ENCODE data around the gene GJA5. TPM values are rescaled to one million over a fixed set of nuclear protein-coding genes. Genes with fewer than 3 reads are reported as not detected.

GJA5 gene
- total RNA-seq, 2 experiments from 2014 or later: not detected

DNA sequence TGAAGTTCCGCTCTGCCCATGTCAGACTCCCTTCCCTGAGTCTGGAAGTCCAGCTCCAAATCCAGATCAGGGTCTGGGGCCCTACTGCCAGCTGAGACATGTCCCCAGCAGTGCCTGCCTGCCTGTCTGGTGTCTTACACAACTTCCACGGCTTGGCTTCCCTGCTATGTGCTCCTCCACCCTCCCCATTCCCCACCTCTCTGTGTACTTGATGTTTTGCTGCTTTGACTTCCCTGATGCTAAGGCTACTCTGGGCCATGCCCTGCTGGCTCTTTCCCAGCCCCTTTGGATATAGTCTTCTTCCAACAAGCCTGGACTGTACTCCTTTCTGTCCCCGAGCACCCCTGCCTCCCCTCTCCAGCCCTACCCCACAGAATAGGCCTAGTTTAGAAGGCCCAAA lies 7.3 kb downstream of the GJA5 start:
- no peaks in the 10 kb centered on the region for H3K4me1 Mint-ChIP-seq
- peaks cover 13% of the 10 kb centered on the region for H3K27me3 Mint-ChIP-seq
- CTCF ChIA-PET: no interaction called here
- ATAC-seq: no peak
- DNase-seq: no peak
- no peak overlapping the region for H3K4me3 Mint-ChIP-seq
- H3K36me3 Mint-ChIP-seq: no peaks in the 10 kb centered on the region
- no peaks in the 10 kb centered on the region for H3K9me3 Mint-ChIP-seq (ENCODE audit: low read depth)
- no peak overlapping the region for H3K27ac Mint-ChIP-seq

DNA sequence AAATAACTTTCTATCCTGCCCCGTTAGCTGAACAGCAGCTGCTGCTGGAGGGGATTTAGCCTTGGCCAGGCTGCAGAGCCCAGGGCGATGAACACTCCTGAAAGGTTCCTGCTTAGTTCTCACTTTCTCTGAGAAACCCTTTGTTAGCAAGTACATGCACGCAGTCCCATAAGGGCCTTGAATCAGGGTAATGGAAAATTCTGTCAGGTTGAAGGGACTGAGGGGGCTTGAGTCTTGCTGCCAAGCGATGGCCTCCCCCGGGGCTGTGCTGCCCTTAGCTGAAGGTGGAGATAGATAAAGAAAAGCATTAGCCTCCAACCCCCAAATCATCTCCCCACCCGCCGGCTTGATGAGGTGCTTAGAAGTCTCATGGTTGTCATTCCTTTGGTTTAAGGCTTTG lies 7.9 kb downstream of the GJA5 start:
- Mint-ChIP-seq H3K27me3 (peaks cover 13% of the 10 kb centered on the region), H3K27ac (no peak overlapping the region), H3K4me3 (no peak overlapping the region), H3K36me3 (no peaks in the 10 kb centered on the region), H3K4me1 (no peaks in the 10 kb centered on the region), H3K9me3 (ENCODE audit: low read depth) (no peaks in the 10 kb centered on the region)
- ATAC-seq (no peak), DNase-seq (no peak)
- CTCF ChIA-PET: no interaction called here

DNA sequence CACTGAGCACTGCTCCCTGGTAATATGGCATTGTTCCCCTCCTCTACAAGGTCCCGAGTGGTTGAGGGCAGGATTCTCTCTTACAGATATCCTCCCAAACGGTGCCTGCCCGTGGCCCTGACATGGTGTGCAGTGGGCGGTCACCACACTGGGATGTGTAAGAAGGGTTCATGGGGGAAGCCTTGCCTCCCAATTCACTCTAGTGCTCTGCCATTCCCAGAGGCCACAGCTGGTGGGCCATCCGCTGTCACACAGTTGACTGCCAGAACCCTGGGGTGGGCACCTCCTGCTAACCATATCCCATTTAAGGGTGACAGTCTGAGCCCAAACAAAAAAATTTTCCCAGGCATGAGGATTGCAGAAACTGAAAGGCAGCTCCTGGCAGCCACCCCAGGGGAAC lies 9.1 kb downstream of the GJA5 start:
- CTCF ChIA-PET: no interaction called here

DNA sequence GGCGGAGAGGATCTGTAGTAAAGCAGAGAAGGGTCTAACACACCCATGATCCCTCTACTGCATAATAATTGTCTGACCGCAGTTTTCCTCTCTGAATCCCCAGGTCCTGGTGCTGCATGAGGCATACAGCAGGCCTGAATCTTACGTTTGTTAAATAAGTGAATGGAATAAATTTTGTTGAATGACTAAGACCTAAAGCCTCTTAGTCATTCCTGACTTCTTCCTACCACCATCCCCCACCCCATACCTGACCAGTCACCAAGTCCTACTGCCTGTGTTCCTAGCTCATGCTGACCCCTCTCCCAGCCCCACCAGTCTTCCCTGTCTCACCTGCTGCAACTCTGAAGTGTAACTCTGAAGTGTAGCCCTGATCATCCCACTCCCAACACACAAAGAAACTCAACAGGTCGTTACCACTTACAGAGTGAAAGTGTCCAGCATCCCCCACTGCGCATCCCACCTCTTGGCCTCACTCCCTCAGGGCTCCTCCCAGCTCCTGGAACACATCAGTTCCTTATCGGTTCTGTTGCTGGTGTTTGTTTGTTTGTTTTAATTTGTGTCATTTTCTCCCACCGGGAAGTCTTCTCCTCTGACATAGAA lies 9.7 kb downstream of the GJA5 start:
- CTCF ChIA-PET: no interaction called here
- ATAC-seq (no peak), DNase-seq (no peak)
- no peak overlapping the region for H3K27ac Mint-ChIP-seq
- no peak overlapping the region for H3K4me3 Mint-ChIP-seq
- H3K36me3 Mint-ChIP-seq: no peaks in the 10 kb centered on the region
- H3K27me3 Mint-ChIP-seq: peaks cover 20% of the 10 kb centered on the region
- H3K4me1 Mint-ChIP-seq: no peaks in the 10 kb centered on the region
- H3K9me3 Mint-ChIP-seq (ENCODE audit: low read depth): no peaks in the 10 kb centered on the region

More for the DNA sequence above, 9.1 kb downstream of the GJA5 start:
- H3K4me1 Mint-ChIP-seq: no peaks in the 10 kb centered on the region
- no peaks in the 10 kb centered on the region for H3K9me3 Mint-ChIP-seq (ENCODE audit: low read depth)
- H3K27me3 Mint-ChIP-seq: peaks cover 21% of the 10 kb centered on the region
- ATAC-seq: no peak
- no peak overlapping the region for H3K27ac Mint-ChIP-seq
- no peak for DNase-seq
- H3K36me3 Mint-ChIP-seq: no peaks in the 10 kb centered on the region
- H3K4me3 Mint-ChIP-seq: no peak overlapping the region

GRCh38 chr1:147749792-147750191 lies 10.6 kb downstream of the GJA5 start:
- DNase-seq (no peak), ATAC-seq (no peak)
- Mint-ChIP-seq H3K27ac (no peak overlapping the region), H3K4me3 (no peak overlapping the region), H3K9me3 (ENCODE audit: low read depth) (no peaks in the 10 kb centered on the region), H3K36me3 (no peaks in the 10 kb centered on the region), H3K4me1 (no peaks in the 10 kb centered on the region), H3K27me3 (peaks cover 24% of the 10 kb centered on the region)
- CTCF ChIA-PET: no interaction called here

DNA sequence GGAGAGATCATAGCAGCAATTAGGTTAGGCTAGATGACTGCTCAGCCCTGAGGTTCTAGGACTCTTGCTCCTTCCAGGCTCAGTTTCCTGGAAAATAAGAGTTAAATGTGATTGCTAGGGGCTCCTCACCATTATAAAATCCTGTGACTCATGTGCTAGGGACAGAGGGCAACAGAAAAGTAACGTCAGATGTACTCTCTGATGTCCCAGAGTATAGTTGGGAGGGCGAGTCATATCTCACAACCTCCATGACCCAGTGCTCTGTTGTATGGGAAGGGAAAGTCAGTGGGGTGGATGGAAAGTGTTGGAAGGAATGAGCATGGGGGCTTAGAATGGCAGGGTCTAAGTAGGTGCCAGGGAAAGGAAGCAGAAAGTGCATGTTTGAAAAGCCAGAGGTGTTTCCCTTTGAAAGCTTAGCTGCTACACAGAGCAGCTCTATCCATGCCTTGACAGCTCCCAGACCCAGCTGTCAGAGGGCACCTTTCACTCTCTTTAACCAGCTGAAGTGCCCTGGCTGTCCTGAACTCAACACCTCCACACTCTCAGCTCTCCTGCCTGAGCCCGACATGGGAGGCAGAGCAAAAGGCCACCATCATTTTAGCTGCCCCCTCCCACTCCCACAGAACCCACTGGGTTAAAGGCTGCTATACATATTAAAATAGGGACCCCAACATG lies 11.6 kb downstream of the GJA5 start:
- Mint-ChIP-seq H3K4me3 (no peak overlapping the region), H3K36me3 (no peaks in the 10 kb centered on the region), H3K27ac (no peak overlapping the region), H3K4me1 (peaks cover 3% of the 10 kb centered on the region), H3K27me3 (peaks cover 28% of the 10 kb centered on the region), H3K9me3 (ENCODE audit: low read depth) (no peaks in the 10 kb centered on the region)
- no peak for DNase-seq
- CTCF ChIA-PET: no interaction called here
- no peak for ATAC-seq

GRCh38 chr1:147747966-147748365 lies 12.4 kb downstream of the GJA5 start:
- H3K27ac Mint-ChIP-seq: no peak overlapping the region
- no peak for ATAC-seq
- H3K4me3 Mint-ChIP-seq: no peak overlapping the region
- H3K9me3 Mint-ChIP-seq (ENCODE audit: low read depth): no peaks in the 10 kb centered on the region
- DNase-seq: no peak
- no peaks in the 10 kb centered on the region for H3K36me3 Mint-ChIP-seq
- peaks cover 7% of the 10 kb centered on the region for H3K4me1 Mint-ChIP-seq
- CTCF ChIA-PET: no interaction called here
- peaks cover 28% of the 10 kb centered on the region for H3K27me3 Mint-ChIP-seq

DNA sequence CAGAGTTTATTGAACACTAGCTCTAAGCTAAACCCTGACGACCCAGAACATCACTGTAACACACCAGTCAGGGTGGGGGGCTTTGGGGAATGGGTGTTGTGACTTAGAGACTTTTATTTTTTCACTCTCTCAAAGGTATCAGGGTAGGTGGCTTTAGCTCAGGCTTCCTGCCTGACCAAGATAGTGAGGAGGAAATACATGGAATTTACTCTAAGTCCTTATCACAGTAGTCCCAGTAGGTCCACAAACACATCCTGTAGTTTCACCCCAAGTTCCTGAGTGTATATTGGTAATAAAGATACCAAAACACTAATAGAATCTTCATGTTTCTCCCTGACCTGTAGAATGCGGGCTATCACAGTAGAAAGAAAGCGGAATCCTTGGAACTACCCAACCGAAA lies 15.1 kb downstream of the GJA5 start:
- no peak for DNase-seq
- Mint-ChIP-seq H3K4me1 (peaks cover 7% of the 10 kb centered on the region), H3K27me3 (peaks cover 34% of the 10 kb centered on the region), H3K27ac (no peak overlapping the region), H3K9me3 (ENCODE audit: low read depth) (no peaks in the 10 kb centered on the region), H3K4me3 (no peak overlapping the region), H3K36me3 (no peaks in the 10 kb centered on the region)
- ATAC-seq: no peak
- CTCF ChIA-PET: no interaction called here

GRCh38 chr1:147741065-147741464 lies 19.3 kb downstream of the GJA5 start:
- ATAC-seq (no peak), DNase-seq (no peak)
- H3K27me3 Mint-ChIP-seq: peaks cover 34% of the 10 kb centered on the region
- H3K4me1 Mint-ChIP-seq: peaks cover 9% of the 10 kb centered on the region
- H3K27ac Mint-ChIP-seq: no peak overlapping the region
- CTCF ChIA-PET: no interaction called here
- H3K4me3 Mint-ChIP-seq: no peak overlapping the region
- H3K36me3 Mint-ChIP-seq: no peaks in the 10 kb centered on the region
- H3K9me3 Mint-ChIP-seq (ENCODE audit: low read depth): no peaks in the 10 kb centered on the region

DNA sequence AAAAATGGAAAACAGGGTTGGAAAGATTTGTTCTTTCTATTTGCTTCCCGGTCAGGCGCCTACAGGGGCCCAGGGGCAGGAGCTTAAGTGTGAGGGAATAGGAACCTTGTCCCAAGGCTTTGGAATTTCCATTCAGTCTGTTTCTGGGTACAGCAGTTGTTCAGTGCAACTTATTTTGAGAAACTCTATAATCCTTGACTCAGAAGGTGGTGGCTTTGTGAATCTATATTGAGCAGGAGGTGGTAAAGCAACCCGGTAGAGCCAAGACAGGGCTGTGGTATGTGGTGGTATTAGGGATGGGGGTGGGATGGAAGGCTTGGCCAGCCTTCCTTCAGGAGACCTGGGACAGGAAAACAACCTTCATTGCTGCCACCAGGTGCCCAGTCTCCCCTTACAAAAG lies 20.0 kb downstream of the GJA5 start:
- peaks cover 33% of the 10 kb centered on the region for H3K27me3 Mint-ChIP-seq
- CTCF ChIA-PET: no interaction called here

GRCh38 chr1:147738739-147739476 lies 21.5 kb downstream of the GJA5 start:
- Mint-ChIP-seq H3K27me3 (peaks cover 28% of the 10 kb centered on the region), H3K36me3 (no peaks in the 10 kb centered on the region), H3K9me3 (ENCODE audit: low read depth) (no peaks in the 10 kb centered on the region), H3K4me1 (peaks cover 20% of the 10 kb centered on the region), H3K4me3 (no peak overlapping the region), H3K27ac (no peak overlapping the region)
- CTCF ChIA-PET: no interaction called here
- DNase-seq (no peak), ATAC-seq (no peak)

More for the DNA sequence above, 20.0 kb downstream of the GJA5 start:
- no peak for DNase-seq
- H3K36me3 Mint-ChIP-seq: no peaks in the 10 kb centered on the region
- peaks cover 12% of the 10 kb centered on the region for H3K4me1 Mint-ChIP-seq
- H3K4me3 Mint-ChIP-seq: no peak overlapping the region
- no peak for ATAC-seq
- no peak overlapping the region for H3K27ac Mint-ChIP-seq
- no peaks in the 10 kb centered on the region for H3K9me3 Mint-ChIP-seq (ENCODE audit: low read depth)

DNA sequence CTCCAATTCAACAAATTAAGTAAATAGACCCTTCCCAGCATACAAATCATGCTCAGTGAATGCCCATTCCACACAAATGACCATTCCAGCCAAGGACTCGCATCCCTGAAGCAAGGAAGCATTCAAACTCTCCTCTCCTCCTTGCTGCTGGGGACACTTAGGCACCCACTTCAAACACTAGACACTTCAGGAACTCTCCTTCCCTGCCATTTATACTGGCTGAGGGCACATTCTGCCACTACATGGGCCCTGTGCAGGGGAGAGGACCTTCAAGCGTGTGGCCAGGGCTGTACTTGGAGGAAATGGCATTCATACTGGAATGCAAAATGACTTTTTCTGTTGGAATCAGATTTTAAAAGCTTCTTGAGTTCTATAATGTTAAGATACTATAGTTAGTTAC lies 22.3 kb downstream of the GJA5 start:
- no peak for ATAC-seq
- Mint-ChIP-seq H3K36me3 (no peaks in the 10 kb centered on the region), H3K9me3 (ENCODE audit: low read depth) (no peaks in the 10 kb centered on the region), H3K27ac (no peak overlapping the region), H3K4me1 (peaks cover 15% of the 10 kb centered on the region), H3K27me3 (peaks cover 29% of the 10 kb centered on the region), H3K4me3 (no peak overlapping the region)
- CTCF ChIA-PET: no interaction called here
- no peak for DNase-seq

DNA sequence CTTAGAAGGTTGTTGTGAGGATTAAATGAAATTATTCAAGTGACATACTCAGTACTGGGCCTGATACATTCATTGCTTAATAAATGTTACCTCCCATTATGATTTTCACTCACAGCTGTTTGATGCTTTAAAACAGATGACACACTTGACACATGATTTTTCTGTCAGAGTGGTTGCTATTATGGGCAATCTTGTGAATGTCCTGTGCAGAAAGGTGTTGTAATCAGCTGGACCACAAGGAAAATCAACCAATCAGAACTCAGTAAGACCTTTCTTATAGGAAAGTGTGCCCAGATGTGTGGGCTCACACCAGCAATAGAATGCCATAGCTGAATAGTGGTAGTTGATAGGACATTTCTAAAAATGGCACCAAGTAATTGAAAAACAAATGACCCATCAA lies 23.5 kb downstream of the GJA5 start:
- ATAC-seq (no peak), DNase-seq (no peak)
- CTCF ChIA-PET: no interaction called here
- Mint-ChIP-seq H3K9me3 (ENCODE audit: low read depth) (no peaks in the 10 kb centered on the region), H3K27ac (no peak overlapping the region), H3K4me3 (no peak overlapping the region), H3K36me3 (no peaks in the 10 kb centered on the region), H3K4me1 (peaks cover 15% of the 10 kb centered on the region), H3K27me3 (peaks cover 37% of the 10 kb centered on the region)

GRCh38 chr1:147735423-147735822 lies 25.0 kb downstream of the GJA5 start:
- Mint-ChIP-seq H3K27me3 (peaks cover 44% of the 10 kb centered on the region), H3K9me3 (ENCODE audit: low read depth) (no peaks in the 10 kb centered on the region), H3K4me1 (peaks cover 15% of the 10 kb centered on the region), H3K4me3 (no peak overlapping the region), H3K27ac (no peak overlapping the region), H3K36me3 (peaks cover 1% of the 10 kb centered on the region)
- CTCF ChIA-PET: no interaction called here
- no peak for ATAC-seq
- no peak for DNase-seq
